ENCODE data around the gene URAD.

GRCh38 chr13:28026508-28026907 is 38.0 kb upstream of the URAD start:
- TF ChIP-seq, protein P1, sequence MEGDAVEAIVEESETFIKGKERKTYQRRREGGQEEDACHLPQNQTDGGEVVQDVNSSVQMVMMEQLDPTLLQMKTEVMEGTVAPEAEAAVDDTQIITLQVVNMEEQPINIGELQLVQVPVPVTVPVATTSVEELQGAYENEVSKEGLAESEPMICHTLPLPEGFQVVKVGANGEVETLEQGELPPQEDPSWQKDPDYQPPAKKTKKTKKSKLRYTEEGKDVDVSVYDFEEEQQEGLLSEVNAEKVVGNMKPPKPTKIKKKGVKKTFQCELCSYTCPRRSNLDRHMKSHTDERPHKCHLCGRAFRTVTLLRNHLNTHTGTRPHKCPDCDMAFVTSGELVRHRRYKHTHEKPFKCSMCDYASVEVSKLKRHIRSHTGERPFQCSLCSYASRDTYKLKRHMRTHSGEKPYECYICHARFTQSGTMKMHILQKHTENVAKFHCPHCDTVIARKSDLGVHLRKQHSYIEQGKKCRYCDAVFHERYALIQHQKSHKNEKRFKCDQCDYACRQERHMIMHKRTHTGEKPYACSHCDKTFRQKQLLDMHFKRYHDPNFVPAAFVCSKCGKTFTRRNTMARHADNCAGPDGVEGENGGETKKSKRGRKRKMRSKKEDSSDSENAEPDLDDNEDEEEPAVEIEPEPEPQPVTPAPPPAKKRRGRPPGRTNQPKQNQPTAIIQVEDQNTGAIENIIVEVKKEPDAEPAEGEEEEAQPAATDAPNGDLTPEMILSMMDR (conservative IDR thresholded peaks at IDR 0.05; ENCODE audit: low read length) = no peak
- TF ChIP-seq EZH2phosphoT487 (IDR thresholded peaks at IDR 0.05; ENCODE audit: borderline replicate concordance) = no peak

Measured in Loucy (cell line).